SW480 (cell line): ENCODE data around the gene ACAA1.
"Not testable (repeated sequence)": the region's sequence is repeated elsewhere in the genome, so short reads cannot be mapped to it uniquely, and the experiment has no call there.

Experiments used
- DNase-seq: peaks from one replicate; pipeline ENCODE4 v3.0.0-alpha.2; 2016; ENCODE audit warnings: low spot score

Gene ACAA1

DNA sequence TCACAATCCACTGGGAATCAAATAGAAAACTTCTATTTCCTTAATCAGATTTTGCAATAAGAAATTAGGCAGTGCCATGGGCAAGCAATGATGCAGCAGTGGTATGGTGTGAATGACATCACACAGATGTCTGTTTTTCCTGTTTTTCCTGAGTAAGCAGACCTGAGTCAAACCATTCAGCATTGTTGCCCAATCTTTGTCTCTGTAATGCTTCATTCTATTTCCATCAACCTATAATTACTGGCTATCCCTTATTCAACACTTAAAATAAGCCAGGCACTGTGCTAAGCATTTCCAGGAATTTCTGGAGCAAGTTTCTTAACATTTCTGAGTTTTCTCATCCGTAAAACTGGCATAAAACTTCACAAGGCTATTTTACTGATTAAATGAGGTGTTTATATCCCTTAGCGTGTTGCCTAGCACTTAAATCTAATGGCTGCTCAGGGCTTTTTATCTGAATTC lies 17.1 kb upstream of the ACAA1 start:
- DNase-seq: no peak

- DNase-seq: no peak
Observed at GRCh38 chr3:38153221-38153620, 16.3 kb upstream of the ACAA1 start.

DNA sequence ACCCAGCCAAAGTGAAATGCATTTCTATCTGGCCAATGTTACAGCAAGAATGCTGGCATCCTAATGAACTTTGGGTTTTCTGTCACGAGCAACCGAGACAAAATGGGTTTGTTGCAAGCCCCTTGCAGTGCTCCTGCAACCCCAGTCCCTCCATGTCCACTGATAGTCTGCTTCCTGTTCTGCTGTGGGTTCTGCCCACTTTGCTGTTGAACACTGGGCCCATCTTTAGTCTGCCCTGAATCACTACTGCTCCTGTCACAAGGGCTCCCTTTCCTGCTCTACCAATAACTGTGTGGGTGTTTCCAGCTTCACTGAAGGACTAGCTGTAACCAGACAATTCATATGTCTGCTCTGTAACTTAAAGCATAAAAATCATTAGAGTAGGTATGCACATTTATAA lies 15.7 kb upstream of the ACAA1 start:
- no peak for DNase-seq

GRCh38 chr3:38151667-38152265 lies 14.8 kb upstream of the ACAA1 start:
- DNase-seq: peak; percentile 88

- DNase-seq: no peak
Observed at GRCh38 chr3:38150780-38151528, 14.0 kb upstream of the ACAA1 start.

- DNase-seq: no peak
Observed at GRCh38 chr3:38149708-38150107, 12.8 kb upstream of the ACAA1 start.

DNA sequence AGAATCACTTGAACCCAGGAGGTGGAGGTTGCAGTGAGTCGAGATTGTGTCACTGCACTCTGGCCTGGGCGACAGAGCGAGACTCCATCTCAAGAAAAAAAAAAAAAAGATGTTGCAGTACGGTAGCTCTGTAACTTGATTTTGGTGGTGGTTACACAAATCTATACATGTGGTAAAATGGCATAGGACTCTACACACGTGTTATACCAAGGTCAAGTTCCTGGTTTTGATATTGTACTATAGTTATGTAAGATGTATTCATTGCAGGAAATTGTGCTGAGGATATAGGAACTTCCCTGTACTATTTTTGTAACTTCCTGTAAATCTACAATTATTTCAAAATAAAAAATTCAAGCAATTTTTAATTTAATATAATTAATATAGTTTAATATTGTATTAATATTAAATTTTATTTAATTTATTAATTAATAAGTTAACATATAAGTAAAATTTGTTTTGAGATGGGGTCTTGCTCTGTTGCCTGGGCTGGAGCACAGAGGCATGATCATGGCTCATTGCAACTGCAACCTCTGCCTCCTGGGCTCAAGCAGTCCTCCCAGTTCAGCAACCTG lies 11.5 kb upstream of the ACAA1 start:
- DNase-seq: no peak

GRCh38 chr3:38147421-38147820 lies 10.5 kb upstream of the ACAA1 start:
- no peak for DNase-seq

GRCh38 chr3:38146504-38146903 lies 9.6 kb upstream of the ACAA1 start:
- no peak for DNase-seq

DNA sequence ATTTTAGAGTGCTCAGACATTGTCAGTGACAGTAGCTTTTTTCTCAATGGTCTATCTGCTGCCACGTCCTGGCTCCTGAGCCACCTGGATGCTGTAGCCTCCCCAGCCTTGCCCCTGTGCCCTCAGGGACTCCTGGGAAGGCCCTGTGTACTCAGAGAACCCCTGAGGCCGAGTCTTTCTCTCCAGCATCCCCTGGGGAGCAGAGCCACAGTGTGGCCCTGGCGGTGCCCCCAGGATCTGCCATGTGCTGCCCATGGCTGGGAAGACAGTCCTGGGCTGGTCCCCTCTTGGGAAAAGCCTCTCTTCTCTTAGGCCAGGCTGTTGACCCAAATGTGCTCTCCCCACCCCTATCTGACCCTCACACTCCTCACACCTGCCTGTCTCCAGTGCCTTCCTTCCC lies 6.6 kb upstream of the ACAA1 start:
- DNase-seq: no peak

GRCh38 chr3:38142959-38143358 lies 6.0 kb upstream of the ACAA1 start:
- no peak for DNase-seq

DNA sequence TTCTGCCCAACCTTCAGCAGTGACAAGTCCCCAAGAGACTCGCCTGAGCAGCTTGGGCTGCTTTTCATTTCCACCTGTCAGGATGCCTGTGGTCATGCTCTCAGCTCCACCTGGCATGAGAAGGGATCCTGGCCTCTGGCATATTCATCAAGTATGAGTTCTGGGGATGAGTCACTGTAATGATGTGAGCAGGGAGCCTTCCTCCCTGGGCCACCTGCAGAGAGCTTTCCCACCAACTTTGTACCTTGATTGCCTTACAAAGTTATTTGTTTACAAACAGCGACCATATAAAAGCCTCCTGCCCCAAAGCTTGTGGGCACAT lies 5.0 kb upstream of the ACAA1 start:
- DNase-seq: peak; percentile 94

DNA sequence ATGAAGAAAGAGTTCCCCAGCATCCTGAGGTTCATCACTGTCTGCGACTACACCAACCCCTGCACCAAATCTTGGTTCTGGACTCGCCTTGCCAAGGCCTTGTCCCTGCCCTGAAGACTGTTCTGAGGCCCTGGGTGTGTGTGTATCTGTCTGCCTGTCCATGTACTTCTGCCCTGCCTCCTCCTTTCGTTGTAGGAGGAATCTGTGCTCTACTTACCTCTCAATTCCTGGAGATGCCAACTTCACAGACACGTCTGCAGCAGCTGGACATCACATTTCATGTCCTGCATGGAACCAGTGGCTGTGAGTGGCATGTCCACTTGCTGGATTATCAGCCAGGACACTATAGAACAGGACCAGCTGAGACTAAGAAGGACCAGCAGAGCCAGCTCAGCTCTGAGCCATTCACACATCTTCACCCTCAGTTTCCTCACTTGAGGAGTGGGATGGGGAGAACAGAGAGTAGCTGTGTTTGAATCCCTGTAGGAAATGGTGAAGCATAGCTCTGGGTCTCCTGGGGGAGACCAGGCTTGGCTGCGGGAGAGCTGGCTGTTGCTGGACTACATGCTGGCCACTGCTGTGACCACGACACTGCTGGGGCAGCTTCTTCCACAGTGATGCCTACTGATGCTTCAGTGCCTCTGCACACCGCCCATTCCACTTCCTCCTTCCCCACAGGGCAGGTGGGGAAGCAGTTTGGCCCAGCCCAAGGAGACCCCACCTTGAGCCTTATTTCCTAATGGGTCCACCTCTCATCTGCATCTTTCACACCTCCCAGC lies 4.4 kb upstream of the ACAA1 start:
- no peak for DNase-seq

DNA sequence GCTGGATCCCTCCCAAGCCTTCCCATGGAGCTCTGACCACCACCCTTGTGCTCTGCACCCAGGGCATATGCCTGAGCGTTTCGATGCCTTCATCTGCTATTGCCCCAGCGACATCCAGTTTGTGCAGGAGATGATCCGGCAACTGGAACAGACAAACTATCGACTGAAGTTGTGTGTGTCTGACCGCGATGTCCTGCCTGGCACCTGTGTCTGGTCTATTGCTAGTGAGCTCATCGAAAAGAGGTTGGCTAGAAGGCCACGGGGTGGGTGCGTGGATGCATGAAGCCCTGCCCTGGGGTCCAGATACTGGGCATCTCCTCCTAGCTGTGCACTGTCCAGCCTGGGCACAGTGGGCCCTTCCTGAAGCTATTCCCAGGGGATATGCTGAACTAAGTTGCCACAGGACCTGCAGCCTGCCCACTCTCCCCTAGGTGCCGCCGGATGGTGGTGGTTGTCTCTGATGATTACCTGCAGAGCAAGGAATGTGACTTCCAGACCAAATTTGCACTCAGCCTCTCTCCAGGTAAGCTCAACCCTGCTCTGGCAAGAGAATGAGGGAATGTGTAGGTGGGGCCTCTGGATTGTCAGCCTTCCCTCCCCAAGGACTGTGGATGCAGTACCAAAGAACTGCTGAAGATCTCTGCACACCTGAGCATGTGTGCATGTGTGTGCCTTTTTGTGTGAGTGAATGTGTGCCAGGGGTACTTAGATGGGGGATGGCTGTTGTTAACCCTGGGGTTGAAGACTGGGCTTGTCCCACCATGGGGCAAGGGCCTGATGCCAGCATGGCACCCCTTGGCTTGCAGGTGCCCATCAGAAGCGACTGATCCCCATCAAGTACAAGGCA lies 3.6 kb upstream of the ACAA1 start:
- DNase-seq: no peak

GRCh38 chr3:38139652-38140051 lies 2.7 kb upstream of the ACAA1 start:
- DNase-seq: no peak

- no peak for DNase-seq
Observed at GRCh38 chr3:38139191-38139590, 2.3 kb upstream of the ACAA1 start.

DNA sequence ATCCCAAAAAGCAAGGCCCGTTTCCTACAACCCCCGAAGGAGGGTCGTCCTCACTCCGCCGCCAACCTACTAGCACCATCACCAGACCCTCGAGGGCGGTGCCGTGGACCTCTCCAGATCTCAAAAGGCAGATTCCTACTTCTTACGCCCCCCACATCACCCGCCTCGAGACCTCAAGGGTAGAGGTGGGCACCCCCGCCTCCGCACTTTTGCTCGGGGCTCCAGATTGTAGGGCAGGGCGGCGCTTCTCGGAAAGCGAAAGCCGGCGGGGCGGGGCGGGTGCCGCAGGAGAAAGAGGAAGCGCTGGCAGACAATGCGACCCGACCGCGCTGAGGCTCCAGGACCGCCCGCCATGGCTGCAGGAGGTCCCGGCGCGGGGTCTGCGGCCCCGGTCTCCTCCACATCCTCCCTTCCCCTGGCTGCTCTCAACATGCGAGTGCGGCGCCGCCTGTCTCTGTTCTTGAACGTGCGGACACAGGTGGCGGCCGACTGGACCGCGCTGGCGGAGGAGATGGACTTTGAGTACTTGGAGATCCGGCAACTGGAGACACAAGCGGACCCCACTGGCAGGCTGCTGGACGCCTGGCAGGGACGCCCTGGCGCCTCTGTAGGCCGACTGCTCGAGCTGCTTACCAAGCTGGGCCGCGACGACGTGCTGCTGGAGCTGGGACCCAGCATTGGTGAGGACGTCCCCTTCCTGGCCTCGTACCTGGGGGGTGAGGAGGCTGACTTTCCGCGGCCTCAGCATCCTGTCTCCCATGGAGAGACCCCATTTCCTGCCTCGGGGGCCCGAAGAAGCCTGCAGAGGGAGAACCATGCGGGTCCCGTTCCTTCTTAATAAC lies 1.6 kb upstream of the ACAA1 start, which contains the start of gene MYD88:
MYD88 (plus strand) TSS at position 313 of the 842 bp plus-strand sequence; CDS start at position 353, 40 bp downstream.
- DNase-seq: peak; percentile 64

GRCh38 chr3:38137615-38138348 lies 855 bp upstream of the ACAA1 start:
- no peak for DNase-seq

GRCh38 chr3:38136393-38136776 lies 542 bp downstream of the ACAA1 start:
- peak; percentile 45 for DNase-seq

- DNase-seq: not testable (repeated sequence)
Observed at GRCh38 chr3:38135621-38136277, 1.2 kb downstream of the ACAA1 start.
